ENCODE data around the gene PTGR3.

Gene PTGR3

DNA sequence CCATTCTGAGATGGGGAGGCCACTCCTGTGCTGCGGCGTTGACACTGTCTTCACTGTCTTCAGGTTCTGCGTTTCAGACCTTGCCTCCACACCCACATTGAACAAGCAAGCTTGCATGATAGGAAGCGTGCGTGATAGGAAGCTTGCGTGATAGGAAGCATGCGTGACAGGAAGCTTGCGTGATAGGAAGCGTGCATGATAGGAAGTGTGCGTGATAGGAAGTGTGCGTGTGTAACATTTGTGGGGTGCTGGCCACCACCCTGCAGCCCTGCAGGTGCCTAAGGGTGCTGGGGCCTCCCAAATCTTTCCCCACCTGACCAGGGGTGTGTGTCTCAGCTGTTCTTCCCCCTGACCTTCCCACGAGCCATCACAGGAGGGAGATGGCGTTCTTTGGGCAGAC is 27.0 kb upstream of the PTGR3 start:
- DNase-seq (ENCODE audit: low spot score) = no peak

DNA sequence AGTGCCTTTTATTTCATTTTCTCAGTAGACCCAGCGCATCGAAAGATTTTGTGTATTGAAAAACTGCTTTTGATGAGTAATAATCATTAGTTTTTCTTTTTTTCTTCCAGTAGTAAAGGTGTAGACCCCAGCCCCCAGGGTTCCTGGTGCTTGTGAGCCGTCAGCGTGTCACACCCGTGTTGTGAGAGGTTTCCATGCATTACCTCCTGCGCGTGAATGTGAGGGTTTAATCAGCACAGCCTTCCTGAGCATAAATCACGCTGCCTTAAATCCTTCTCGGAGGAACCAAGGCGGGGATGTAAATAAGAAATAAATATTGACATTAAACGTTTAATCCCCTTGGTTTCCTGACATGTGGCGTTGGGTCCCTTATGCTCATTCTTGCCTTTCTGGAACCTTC is 26.0 kb upstream of the PTGR3 start:
- DNase-seq (ENCODE audit: low spot score) = no peak

DNA sequence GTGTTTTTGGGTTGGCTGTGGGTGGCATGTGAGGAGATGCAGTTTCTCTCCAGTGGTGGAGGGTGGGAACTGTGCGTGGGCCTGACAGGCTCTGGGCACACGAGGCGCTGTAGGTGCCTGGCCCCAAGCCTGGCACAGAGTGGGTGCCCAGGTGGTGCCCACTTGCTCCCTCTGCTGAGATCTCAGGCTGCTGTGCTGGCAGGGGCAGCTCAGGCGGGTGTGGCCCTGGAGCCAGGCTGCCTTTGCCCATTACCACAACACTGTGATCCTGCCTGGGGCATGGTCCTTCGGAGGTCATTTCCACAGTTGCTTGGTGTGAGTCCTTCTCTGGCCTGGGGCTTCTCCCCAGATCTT is 22.1 kb upstream of the PTGR3 start:
- DNase-seq (ENCODE audit: low spot score) = no peak

DNA sequence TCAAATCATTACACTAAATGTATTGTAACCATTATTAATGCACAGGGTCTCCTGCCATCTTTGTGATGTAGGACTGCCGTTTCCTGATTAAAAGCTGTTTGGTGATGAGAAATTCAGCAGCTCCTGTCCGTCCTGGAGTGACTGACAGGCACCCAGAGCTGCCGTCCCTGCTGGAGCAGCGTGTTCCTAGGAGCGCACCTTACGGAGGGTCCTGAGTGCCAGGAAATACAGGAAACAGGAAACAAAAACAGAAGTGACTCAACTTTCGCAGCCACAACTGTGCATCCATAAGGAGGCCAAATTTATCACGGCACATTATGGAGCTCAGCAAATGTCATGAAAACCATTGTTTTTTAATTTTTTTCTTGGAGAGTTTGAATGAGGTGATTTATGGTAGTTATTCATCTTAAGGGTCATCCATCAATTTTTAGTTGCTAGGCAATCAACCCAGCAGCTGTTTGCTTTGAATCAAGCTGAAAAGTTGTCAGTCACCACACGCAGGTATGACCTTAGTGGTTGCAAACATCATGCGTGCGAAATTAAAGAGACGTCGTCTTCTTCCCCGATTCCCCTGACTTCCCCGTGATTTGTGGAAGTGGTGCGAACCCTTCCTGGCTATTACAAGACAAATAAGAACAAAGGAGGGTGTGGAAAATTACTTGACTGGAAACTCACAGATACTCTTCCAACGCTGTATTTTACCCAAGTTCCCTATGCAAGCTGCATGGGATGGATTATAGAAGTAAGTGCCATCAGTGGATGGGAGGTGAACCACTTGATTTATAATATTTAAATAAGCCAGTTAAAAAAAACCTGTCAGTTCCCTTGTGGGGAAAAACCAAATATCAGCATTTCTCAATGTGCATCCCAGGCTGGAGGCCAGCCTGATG is 21.5 kb upstream of the PTGR3 start:
- DNase-seq (ENCODE audit: low spot score) = no peak

DNA sequence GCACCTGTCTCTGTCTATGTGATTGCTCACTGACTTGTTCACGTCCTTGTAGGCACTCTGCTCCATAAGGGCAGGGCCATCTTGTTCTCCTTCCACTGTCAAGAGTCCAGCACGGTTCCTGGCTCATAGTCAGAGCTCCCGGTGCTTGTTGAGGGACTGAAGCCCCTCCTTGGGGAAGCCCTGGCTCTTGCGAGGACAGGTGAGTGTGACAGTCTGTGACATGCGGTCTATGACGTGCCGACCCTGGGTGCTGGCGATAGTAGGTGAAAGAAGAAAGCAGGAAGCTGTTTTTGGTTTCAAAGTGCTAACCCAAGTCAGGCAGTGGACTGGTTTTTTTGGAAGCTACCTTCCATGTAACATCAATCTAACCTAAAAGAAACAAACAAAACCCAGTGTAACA is 20.5 kb upstream of the PTGR3 start:
- DNase-seq (ENCODE audit: low spot score) = no peak

DNA sequence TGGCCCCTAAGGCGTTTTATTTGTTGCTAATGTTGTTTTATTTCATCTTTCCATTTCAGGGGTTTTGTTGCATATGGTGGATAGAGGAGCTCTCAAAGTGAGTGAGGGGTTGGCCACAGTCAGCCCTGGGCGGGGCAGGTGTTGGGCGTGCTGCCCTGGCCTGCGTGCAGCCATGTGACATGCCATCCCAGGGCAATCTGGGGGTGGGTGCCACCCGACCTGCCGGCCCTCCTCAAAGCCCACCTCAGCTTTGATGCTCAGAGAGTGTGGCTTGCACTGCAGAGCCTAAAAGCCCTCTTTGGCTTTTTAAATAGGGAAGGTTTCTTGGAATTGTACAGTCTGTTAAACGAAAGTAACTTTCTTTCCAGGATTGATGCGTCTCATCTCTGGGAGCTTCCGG is 20.0 kb upstream of the PTGR3 start:
- DNase-seq (ENCODE audit: low spot score) = no peak

DNA sequence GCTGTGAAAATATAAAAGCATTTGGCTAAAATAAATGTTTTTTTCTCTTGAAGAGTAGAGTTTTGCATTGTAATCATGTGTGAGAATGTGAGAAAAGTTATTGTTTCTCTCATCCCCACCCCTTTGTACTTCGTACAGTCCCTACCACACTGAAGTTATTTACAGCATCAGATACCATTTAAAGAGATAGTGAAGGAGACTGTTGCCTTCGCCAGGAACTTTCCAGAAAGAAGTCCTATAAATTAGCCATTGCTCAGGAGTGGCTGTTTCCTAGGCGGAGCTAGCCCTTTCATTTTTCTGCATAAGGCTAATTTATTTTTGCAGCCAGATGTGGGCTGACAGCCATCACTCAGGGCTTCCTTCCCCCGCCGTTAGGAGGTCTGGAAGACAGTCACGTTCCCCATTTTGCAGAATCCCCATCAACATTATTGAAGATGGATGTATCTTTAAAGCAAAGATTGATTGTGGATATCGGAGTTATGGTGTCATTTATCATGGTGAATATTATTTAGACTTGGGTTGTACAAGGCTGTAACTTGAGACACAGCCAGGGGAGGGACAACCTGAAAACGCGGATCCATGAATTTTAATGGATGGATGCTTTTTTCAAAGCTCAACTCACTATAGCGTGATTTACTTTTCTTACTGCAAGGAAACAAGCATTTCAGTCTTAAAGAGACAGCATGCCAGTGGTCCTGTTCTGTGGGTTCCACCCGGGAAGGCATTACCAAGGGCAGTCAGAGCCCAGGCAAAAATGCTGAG is 18.8 kb upstream of the PTGR3 start:
- no peak for DNase-seq (ENCODE audit: low spot score)

DNA sequence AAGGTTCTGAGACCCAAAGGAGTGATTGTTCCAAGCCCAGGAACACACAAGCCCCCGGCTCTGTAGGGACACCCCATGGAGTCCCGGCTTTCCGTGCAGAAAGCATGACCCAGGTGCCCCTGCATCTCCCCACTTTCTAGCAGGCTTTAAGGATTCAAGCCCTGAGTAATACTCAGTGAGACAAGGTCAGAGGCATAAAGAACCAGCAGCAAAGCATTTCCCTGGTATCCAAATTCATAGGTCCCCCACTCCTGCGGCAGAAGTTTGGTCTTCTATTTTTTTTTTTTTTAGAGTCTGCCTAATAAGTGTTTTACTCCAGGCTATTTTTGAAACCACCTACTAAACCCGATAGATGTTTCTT is 18.0 kb upstream of the PTGR3 start:
- DNase-seq (ENCODE audit: low spot score) = no peak

DNA sequence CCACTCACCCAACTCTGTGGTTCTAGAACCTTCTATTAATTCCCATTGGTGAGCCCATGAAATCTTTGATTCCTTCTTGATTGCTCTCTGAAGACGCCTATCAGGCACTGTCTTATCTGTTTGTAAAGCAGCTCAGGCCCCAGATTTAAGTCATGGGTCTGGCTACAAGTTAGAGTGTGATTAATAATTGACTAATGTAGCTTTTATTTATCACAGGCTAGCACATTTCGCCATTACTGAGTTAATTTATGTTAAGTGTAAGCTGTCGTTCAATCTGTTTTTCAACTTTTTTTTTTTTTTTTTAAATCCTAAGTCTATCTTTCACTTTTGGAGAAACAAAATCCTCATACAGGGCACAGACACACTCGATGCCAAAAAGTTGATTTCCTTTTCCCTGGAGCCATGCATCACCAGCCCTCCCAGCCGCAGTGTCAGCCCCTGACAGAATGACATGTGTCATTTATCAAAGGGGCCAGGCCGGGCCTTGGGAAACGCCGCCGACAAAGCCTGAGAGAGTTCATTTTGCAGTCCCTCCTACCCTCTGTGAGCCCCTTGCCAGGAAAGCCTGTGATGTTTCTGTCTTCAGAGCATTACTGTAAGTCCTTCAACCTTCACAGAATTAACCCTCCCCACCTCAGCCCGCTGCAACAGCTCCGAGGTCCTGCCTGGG is 17.5 kb upstream of the PTGR3 start:
- DNase-seq (ENCODE audit: low spot score) = no peak

DNA sequence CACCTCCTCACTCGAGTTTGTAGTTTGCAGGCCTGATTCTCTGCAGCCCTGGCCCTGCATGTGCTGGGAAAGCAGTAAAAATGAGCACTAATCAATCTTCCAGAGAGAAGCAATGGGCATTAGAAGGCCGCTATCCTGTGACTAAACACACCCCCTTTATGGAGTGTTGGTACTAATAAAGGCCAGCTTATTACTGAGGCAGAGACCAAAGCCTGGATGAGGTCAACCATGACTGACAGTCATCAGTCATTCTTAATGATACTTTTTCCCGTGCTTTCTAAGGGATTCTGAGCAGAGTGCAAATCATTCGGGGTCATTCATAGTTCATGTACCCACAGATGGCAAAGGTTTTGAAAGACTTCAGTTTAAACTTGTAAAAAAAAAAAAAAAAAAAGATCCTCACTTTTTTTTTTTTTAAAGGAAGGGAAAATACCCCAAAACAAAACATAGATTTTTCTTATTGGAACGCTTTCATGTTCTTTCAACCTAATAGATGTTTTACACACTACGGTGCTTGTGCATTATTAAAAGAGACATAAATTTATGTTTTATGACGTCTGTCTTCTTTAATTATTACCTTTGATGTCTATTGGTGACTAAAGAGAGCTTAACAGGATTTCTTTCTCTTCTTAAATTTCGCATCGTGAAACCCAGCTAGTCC is 14.9 kb upstream of the PTGR3 start:
- DNase-seq (ENCODE audit: low spot score) = no peak

DNA sequence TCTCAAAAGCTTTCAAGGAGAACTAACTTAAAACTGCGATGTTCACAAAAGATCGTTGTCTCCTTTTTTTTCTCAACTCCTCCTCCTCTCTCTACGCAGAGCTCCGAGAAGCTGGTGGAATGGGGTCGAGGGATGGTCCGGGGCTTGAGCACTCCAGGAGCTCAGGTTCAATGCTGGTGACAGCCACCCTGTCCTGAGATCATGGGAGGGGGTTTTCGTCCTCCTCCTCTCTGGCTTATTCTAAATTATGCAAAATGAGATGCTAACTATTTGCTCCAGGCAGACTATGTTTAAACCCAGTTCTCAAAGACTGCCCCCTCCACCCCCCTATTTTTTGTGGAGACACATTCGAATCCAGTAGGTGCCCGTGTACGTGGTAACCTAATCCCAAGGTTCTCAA is 13.5 kb upstream of the PTGR3 start:
- DNase-seq (ENCODE audit: low spot score) = no peak

DNA sequence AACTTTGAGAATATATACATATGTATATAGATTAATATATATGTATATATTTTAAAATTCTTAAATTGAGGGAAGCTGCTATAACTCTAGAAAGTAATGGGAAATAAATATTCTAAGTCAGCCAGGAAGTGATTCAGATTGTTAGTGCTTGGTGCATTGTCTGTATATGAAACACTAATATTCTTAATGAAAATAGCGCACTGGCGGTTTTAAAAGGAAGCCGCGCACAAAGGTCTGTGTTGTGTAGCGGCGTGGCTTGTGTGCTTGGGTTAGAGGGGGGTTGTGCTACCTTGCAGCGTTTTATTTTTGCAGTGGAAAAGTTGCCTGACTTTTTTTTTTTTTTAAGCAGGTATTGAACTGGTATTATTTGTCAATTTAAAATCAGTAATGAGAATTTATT is 13.0 kb upstream of the PTGR3 start:
- no peak for DNase-seq (ENCODE audit: low spot score)

DNA sequence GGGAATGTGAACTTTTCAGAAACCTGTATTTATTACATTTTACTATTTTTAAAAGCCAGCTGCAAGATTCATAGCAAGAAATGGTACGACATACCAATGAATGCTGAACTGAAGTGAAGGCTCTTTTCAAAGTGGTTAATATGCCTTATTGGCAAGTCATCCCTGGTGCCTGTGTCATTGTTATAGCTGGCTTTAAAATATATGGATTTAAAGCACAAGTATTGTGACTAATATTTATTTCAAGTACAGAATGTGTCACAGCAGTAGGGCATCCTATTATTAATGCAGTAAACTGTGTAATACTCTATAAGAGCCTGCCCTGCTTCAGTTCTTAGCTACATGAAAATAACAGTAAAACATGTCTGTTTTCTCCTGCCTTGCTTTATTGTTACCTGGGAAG is 12.5 kb upstream of the PTGR3 start:
- DNase-seq (ENCODE audit: low spot score) = no peak

DNA sequence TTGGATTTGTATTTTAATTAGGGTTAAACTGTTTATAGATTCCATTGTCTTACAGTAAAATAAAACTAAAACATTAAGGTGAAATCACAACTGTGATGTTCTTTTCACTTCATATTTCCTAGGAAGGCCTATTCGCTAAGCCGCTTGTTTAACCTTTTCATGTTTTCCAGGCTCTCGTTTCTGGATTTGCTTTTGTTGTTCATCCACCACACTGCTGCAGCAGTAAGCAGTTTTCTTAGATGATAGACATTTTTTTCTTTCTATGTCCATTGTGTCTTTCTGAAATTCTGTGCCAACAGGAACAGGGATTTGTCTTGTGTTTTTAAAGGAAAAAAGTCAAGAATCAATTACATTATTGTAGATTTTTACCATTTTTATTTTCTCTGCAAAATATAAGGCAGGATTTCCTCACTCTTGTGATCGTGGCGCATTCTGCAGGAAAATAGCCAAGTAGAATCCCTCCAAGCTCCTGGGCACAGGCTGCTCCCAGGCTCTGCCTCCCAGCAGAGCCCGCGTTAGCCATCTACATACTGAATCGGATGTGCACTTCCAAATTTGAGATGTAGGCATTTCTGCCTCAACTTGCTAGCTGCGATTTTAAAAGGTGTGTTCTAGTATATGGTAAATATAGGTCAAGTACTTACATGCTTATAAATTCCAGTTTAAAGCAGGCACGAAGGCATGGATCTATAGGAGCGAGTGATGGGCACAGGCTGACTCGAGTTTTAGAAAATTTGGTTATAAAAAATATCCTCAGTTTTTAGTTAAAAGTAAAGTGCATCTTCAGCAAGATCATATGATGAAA is 11.8 kb upstream of the PTGR3 start:
- no peak for DNase-seq (ENCODE audit: low spot score)

DNA sequence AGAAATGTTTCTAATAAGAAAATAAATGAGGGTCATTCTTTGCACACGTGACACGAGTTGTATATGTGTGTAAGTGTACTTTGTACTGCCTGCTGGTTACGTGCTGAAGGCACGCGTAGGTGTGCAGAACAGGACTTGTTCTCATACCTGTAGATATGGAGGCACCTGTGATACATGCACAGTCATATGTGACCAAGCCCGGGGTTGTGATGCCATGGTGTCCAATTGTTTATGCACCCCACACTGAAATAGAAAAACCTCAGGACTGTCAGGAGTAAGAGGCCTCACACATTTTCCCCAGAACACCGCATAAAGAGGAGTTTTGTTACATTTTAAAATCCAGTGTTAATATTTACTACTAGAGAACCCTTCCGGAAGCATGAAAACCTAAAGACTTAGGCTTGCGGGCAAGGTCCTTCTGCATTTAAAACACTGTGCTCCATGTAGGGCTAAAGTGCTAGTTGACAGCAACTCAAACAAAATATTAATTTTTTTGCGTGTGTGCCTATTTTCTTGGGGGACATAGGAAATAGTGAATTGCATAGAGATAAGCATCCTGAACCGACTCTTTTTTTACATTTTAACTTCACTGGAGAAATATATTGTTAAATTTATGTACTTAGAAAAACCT is 10.9 kb upstream of the PTGR3 start:
- no peak for DNase-seq (ENCODE audit: low spot score)

DNA sequence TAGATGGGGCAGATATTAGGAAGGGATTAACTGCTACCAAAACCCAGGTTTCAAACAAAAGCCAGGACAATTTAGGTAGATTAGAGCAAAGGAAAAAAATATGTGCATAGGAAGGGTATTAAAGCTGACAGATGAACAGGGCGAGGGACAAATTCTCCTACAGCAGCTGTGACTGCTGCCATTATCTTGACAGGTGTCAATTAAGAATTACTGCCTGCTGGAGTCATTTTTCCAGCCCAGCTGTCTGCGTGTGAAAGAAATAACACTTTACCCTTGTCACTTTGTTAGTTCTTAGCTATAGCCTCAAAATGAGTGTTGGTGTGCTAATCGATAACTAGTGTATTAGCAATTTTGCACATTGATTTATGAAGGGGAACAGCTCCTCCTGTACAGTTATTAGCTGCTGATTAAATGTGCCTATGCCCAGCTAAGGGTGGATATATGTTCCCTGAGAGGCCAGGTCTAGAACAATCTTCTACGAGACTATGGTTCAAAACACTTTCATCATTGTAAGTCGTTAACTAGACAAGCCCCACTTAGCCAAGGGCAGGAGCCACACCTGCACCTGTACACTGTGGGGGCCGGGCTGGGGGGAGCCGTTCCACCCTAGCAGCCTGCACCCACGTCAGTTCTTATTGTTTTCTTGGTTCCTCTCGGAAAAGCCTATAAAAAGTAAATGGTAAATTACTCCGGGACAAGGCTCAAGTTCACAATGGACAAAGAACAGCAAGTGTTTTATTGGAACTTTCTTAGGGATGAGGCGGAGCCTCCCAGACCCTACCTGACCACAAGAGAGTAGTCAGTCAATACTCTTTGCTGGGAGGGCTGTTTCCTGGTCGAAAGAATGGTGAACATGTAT is 9.4 kb upstream of the PTGR3 start:
- no peak for DNase-seq (ENCODE audit: low spot score)

DNA sequence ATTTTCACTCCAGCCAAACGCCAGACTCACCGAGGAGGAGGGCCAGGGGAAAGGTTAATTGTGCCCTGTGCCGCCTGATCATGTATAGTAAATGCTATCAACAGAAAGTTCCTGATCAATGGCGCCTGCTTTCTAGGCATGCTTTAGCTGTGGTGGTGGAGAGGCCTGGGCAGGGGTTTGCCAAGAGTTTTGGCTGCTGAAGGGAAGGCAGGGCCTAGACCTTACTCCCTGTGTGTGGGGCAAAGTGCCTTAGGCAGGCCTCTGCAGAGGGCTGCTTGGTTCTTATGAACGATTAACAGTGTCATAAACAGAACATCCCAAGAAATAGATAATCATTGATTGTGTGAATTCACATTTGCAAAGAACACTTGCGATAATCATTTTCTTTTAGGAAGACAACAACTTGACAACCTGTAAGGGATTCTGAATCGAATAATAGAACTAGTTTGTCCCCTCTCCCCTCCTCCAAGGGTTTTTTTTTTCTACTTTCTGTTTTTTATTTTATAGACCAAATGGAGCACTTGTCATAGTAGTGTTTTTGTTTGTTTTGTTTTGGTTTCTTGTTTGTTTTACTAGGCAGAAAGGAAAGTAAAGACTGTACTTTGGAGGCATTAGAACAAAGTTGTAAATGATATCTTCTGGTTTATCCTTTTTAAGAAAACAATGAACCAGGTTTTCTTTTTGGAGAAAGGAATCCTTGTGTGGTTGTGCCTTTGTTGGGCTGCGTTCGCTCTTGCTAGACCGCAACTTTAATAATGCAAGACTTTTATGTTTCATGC is 8.2 kb upstream of the PTGR3 start:
- no peak for DNase-seq (ENCODE audit: low spot score)

DNA sequence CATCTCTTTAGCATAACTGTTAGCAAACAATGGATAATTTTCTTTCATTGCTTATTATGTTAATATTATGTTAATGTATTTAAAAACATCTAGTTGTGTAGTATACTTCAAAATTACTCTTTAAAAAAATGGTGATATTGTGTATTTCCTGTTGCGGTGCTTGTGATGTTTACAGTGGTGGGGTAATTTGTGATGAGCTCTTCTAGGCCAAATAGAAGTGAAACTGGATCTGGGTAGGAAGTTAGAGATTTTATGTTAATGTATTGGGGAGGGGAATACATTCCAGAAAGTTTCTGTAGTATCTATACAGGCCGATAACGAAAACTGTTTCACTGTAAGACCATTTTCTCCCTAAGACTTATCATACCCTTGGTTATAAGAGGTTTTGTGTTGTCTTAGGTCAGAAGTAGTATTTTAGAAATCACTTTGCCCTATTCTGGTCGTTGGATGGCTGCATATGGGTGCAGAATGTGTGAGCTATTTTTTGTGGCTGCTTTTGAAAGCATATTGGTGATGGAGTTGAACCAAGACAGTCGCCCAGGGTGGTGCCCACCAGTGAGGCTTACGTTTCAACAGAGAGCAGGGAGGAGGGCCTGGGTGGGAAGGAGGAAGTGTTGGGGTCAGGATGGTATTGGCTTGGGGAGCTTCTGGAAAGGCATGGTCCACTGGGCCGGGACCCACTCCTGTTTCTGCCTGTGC is 7.4 kb upstream of the PTGR3 start:
- DNase-seq (ENCODE audit: low spot score) = no peak

DNA sequence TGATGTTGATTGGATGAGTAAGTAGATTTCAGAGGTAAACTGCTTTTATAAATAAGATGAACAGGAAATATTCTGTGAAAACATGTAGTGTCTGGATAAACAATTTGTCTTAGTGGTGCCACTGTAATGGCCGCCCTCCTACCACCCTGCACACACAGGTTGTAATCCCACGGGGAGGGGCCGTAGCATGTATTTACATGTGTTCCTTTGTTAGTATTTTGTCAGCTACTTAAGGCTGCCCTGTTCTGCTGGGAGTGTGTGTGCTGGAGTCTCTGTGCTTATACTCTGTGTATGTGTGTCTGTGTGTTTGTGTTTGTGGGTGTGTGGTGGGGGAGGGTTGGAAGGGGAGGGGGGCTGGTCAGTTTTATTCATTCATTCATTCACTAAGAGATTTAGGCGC is 6.7 kb upstream of the PTGR3 start:
- DNase-seq (ENCODE audit: low spot score) = no peak

All from D341Med (cell line).